PC-3 (cell line): ENCODE data around the gene KRT35. TPM values are rescaled to one million over a fixed set of nuclear protein-coding genes. Genes with fewer than 3 reads are reported as not detected.
A peak's percentile ranks its signal among the peaks of the same experiment; 100 is the strongest.

Experiments
- ATAC-seq: fragments of 200-7000 bp; cut with Tn5 transposase; 2 replicates; pipeline ENCODE4 v1.9.1; 2020; ENCODE audit warnings: mild to moderate bottlenecking, moderate library complexity
- Bru-seq: library from RNA; stranded (reverse); fragments of 400-500 nt; gene quantifications from one replicate; lab custom pipeline; 2021; lab: Mats Ljungman, UMichigan
- BruChase-seq, 2 experiments: library from RNA; stranded (reverse); fragments of 400-500 nt; gene quantifications; one replicate each; lab custom pipeline; 2021; lab: Mats Ljungman, UMichigan
- BruUV-seq: library from RNA; stranded (reverse); fragments of 400-500 nt; replicated peaks from 2 replicates; lab custom pipeline; 2021; lab: Mats Ljungman, UMichigan
- CTCF ChIA-PET: fragments of 300-600 bp; sonication (Branson Sonifier 250); formaldehyde crosslinking; loops from one replicate; lab custom pipeline; 2022; ENCODE audit warnings: antibody characterized with exemption; lab: Charles Lee
- POLR2A ChIA-PET: fragments of 300-600 bp; sonication (Branson Sonifier 250); formaldehyde crosslinking; loops from one replicate; lab custom pipeline; 2022; ENCODE audit warnings: antibody characterized with exemption; ENCODE audit not compliant: unreplicated experiment; lab: Charles Lee
- DNase-seq: peaks from one replicate; pipeline ENCODE4 v3.0.0-alpha.2; 2015
- H2AFZ ChIP-seq: fragments of 300-600 bp; sonication (generic); 2 replicates; pipeline ENCODE4 v1.6.0; 2016; ENCODE audit warnings: antibody characterized with exemption, low read length
- H3F3A ChIP-seq: fragments of 300-600 bp; sonication (generic); one replicate; pipeline ENCODE4 v1.6.0; 2017; ENCODE audit warnings: antibody characterized with exemption, low read length, control low read depth, mild to moderate bottlenecking; ENCODE audit not compliant: unreplicated experiment
- H3K27ac ChIP-seq: fragments of 300-600 bp; sonication (generic); 2 replicates; pipeline ENCODE4 v1.5.1; 2016; ENCODE audit warnings: mild to moderate bottlenecking, low read length
- H3K27me3 ChIP-seq: fragments of 300-600 bp; sonication (generic); 2 replicates; pipeline ENCODE4 v1.6.1; 2016; ENCODE audit warnings: low read length, mixed read lengths
- H3K36me3 ChIP-seq: fragments of 300-600 bp; sonication (generic); 2 replicates; pipeline ENCODE4 v1.6.1; 2016; ENCODE audit warnings: low read depth, mixed run types, low read length, mixed read lengths
- H3K4me1 ChIP-seq: fragments of 300-600 bp; sonication (generic); 2 replicates; pipeline ENCODE4 v1.5.1; 2016; ENCODE audit warnings: low read length; ENCODE audit not compliant: insufficient read depth
- H3K4me2 ChIP-seq: fragments of 300-600 bp; sonication (generic); 2 replicates; pipeline ENCODE4 v1.6.0; 2016; ENCODE audit warnings: low read length
- H3K4me3 ChIP-seq: fragments of 300-600 bp; sonication (generic); 2 replicates; pipeline ENCODE4 v1.5.1; 2016; ENCODE audit warnings: mild to moderate bottlenecking, low read length, mixed read lengths
- H3K79me2 ChIP-seq: fragments of 300-600 bp; sonication (generic); 2 replicates; pipeline ENCODE4 v1.6.1; 2017; ENCODE audit warnings: low read length, mixed read lengths
- H3K9ac ChIP-seq: fragments of 300-600 bp; sonication (generic); 2 replicates; pipeline ENCODE4 v1.6.0; 2016; ENCODE audit warnings: mild to moderate bottlenecking, low read length
- H3K9me2 ChIP-seq: fragments of 300-600 bp; sonication (generic); replicated peaks from 2 replicates; pipeline ENCODE4 v1.6.1; 2016; ENCODE audit warnings: mixed run types, low read length, mixed read lengths
- H3K9me3 ChIP-seq: fragments of 300-600 bp; sonication (generic); 2 replicates; pipeline ENCODE4 v1.6.1; 2016; ENCODE audit warnings: low read length, mixed read lengths
- H4K20me1 ChIP-seq: fragments of 300-600 bp; sonication (generic); 2 replicates; pipeline ENCODE4 v1.6.1; 2016; ENCODE audit warnings: low read length, mixed read lengths
- CTCF ChIP-seq: fragments of 300-600 bp; sonication (generic); conservative IDR thresholded peaks from 2 replicates; pipeline ENCODE4 v1.5.1; 2017; ENCODE audit warnings: antibody characterized with exemption, low read depth, mild to moderate bottlenecking, low read length
- EZH2 ChIP-seq: fragments of 300-600 bp; sonication (generic); IDR thresholded peaks from one replicate; pipeline ENCODE4 v1.6.1; 2017; ENCODE audit warnings: antibody characterized with exemption, mild to moderate bottlenecking, low read length; ENCODE audit not compliant: unreplicated experiment
- EZH2phosphoT487 ChIP-seq: fragments of 300-600 bp; sonication (generic); IDR thresholded peaks from 2 replicates; pipeline ENCODE4 v1.6.1; 2018; ENCODE audit warnings: mild to moderate bottlenecking, antibody characterized with exemption, low read length, borderline replicate concordance
- intact Hi-C: fragments of 100-400 bp; cut with micrococcal nuclease; formaldehyde crosslinking; loops from 2 replicates; pipeline ENCODE4 v1.9.0; 2023
- long read RNA-seq: library from polyadenylated mRNA; unstranded; transcript quantifications from one replicate; pipeline ENCODE4 v2.0.0, GENCODE V29; 2021; ENCODE audit not compliant: unreplicated experiment
- total RNA-seq: library from RNA; depleted of rRNA; stranded (reverse); fragments of >200 nt; gene quantifications from 2 replicates; pipeline ENCODE4 v1.2.3, GENCODE V29; 2014; rRNA removed

The KRT35 gene
- total RNA-seq (not detected in 2 replicates), Bru-seq, nascent RNA (not detected), BruChase-seq, experiment 1, labeled RNA remaining after a 6-hour chase (not detected), BruChase-seq, experiment 2, labeled RNA remaining after a 2-hour chase (not detected)
- long read RNA-seq = 0 reads

- TF ChIP-seq CTCF (no peak), EZH2phosphoT487 (no peak), EZH2 (no peak)
- intact Hi-C loops = no loop called here
- H3F3A ChIP-seq = no peaks in the 10 kb centered on the region
- ChIA-PET POLR2A (no interaction called here), CTCF (no interaction called here)
- DNase-seq = no peak
- no peaks in the 10 kb centered on the region for H3K9me3 ChIP-seq
- H4K20me1 ChIP-seq = no peaks in the 10 kb centered on the region
- H3K4me3 ChIP-seq = no peak within 1 kb of the TSS
- no peaks in the 10 kb centered on the region for H3K36me3 ChIP-seq
- H3K27ac ChIP-seq = no peak within 1 kb of the TSS
- no peaks in the 10 kb centered on the region for H3K27me3 ChIP-seq
- no peak within 1 kb of the TSS for H2AFZ ChIP-seq
- H3K9ac ChIP-seq = no peak within 1 kb of the TSS
- H3K79me2 ChIP-seq = no peaks in the 10 kb centered on the region
- ATAC-seq = no peak
- H3K4me1 ChIP-seq = peaks cover 6% of the 10 kb centered on the region; the same call in 1 of the 2 replicates
- no peaks in the 10 kb centered on the region for H3K9me2 ChIP-seq
- no TSS peak for BruUV-seq
- H3K4me2 ChIP-seq = no peak within 1 kb of the TSS
Measured at GRCh38 chr17:41481036-41481435, at the start of gene KRT35. Gene KRT35 (minus strand): TSS chr17:41481151. CDS start chr17:41481097, 54 bp downstream.

GRCh38 chr17:41530062-41531048 lies 49.4 kb upstream of the KRT35 start:
- Histone ChIP-seq H3K27me3 (no peaks in the 10 kb centered on the region), H3K9ac (peak overlapping the region; percentile 97), H3K4me2 (peak overlapping the region; percentile 94), H3K4me1 (peaks cover 32% of the 10 kb centered on the region), H3K27ac (peak overlapping the region; percentile 97), H3K36me3 (peaks cover 17% of the 10 kb centered on the region), H3K9me3 (no peaks in the 10 kb centered on the region), H3F3A (peaks cover 12% of the 10 kb centered on the region), H2AFZ (no peak overlapping the region), H3K79me2 (peaks cover 43% of the 10 kb centered on the region), H3K4me3 (peak overlapping the region; percentile 90; the same call in 1 of the 2 replicates), H3K9me2 (no peaks in the 10 kb centered on the region), H4K20me1 (peaks cover 17% of the 10 kb centered on the region)
- CTCF ChIA-PET = interaction anchor here (0.6 to 3.5 kb wide), 2 partner anchors 18 to 20 kb away, joined by 3 to 22 read pairs; no protein-coding TSS in a partner anchor
- intact Hi-C loops = loop anchor here (1.0 kb wide), 1 partner anchor 18 kb away; no protein-coding TSS in a partner anchor
- POLR2A ChIA-PET = interaction anchor here (0.5 to 0.7 kb wide), 2 partner anchors 10 to 24 kb away, joined by 3 to 4 read pairs; no protein-coding TSS in a partner anchor
- DNase-seq (peak; percentile 94), ATAC-seq (peak; percentile 62)
- BruUV-seq = TSS peak; percentile 28
- TF ChIP-seq EZH2phosphoT487 = no peak
- TF ChIP-seq CTCF = no peak
- no peak for TF ChIP-seq EZH2
